Erythroblast (primary cell): ENCODE measurements around the gene FANCC.

Experiments used
- GATA1 ChIP-seq: IDR thresholded peaks from 2 replicates; pipeline ENCODE4 v1.6.1; 2011; ENCODE audit warnings: low read depth, mild to moderate bottlenecking, control low read depth, low read length, moderate library complexity
- POLR2A ChIP-seq: IDR thresholded peaks from 2 replicates; pipeline ENCODE4 v1.6.1; 2011; ENCODE audit warnings: mild to moderate bottlenecking, low read length

DNA sequence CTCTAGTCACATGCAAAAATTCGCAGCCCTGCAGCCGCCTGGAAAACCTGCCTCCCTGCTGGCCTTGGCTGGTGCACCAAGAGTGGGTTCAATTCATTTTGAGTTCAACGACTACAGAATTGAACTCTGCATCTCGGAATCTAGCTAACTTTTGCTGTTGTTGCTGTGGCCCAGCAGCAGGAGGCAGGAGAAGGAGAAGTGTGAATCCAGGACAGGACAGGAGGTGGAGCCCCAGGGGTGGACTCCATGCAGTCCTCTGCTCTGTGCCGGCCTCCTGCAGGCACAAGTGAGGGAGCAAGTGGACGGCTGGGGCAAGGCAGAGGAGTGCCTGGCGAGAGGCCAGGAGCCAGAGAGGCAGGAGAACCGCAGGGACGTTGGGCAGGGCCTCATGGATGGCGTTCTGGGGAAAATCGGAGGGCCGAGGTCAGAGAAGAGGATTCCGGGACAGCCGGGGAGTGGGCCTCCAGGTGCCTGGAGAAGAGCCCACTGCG lies 214.2 kb downstream of the FANCC start:
- TF ChIP-seq POLR2A (no peak), GATA1 (no peak)
